OCI-LY1 (cell line): Measurements from ENCODE around the gene TVP23A.

Experiments
- EZH2 ChIP-seq: fragments of 200-600 bp; sonication (generic), shearing (Covaris generic); IDR thresholded peaks from 2 replicates; pipeline ENCODE4 v1.8.0; 2017; ENCODE audit warnings: borderline replicate concordance, mixed run types, mild to moderate bottlenecking, antibody characterized with exemption, low read length, moderate library complexity, mixed read lengths
- TF ChIP-seq, protein P1 (sequence below): fragments of 200-600 bp; sonication (generic), shearing (Covaris generic); IDR thresholded peaks from 2 replicates; pipeline ENCODE4 v1.5.1; 2017; ENCODE audit warnings: mild to moderate bottlenecking, antibody characterized with exemption, low read length, moderate library complexity, mixed read lengths

DNA sequence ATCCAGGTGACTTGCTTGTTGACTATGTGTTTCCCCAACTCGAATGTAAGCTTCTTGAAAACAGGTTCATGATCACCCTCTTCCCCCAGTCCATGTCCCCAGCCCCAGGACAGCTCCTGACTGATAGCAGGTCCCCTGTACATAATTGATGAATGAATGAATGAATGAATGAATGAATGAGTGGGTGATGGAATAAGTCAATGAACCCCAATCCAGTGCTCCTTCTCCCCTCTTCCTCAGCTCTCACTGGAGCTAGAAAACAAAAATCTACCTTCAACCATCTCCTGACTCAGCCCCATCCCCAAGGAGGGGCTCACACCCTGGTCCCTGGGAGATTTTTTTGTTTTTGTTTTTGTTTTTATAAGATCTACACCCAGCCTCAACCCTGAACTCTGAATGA lies 16.2 kb upstream of the TVP23A start:
- TF ChIP-seq, protein P1, sequence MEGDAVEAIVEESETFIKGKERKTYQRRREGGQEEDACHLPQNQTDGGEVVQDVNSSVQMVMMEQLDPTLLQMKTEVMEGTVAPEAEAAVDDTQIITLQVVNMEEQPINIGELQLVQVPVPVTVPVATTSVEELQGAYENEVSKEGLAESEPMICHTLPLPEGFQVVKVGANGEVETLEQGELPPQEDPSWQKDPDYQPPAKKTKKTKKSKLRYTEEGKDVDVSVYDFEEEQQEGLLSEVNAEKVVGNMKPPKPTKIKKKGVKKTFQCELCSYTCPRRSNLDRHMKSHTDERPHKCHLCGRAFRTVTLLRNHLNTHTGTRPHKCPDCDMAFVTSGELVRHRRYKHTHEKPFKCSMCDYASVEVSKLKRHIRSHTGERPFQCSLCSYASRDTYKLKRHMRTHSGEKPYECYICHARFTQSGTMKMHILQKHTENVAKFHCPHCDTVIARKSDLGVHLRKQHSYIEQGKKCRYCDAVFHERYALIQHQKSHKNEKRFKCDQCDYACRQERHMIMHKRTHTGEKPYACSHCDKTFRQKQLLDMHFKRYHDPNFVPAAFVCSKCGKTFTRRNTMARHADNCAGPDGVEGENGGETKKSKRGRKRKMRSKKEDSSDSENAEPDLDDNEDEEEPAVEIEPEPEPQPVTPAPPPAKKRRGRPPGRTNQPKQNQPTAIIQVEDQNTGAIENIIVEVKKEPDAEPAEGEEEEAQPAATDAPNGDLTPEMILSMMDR, result no peak
- no peak for TF ChIP-seq EZH2
